HL-60/S4 (cell line): Measurements from ENCODE around the gene RNF2.
"Not testable (repeated sequence)": the region's sequence is repeated elsewhere in the genome, so short reads cannot be mapped to it uniquely, and the experiment has no call there.

ENCODE experiments used
- in situ Hi-C: fragments of 300-500 bp; cut with MboI; formaldehyde crosslinking; loops from 2 replicates; pipeline ENCODE4 v1.14.3; 2022; ENCODE audit warnings: low sequenced_read_pairs

Gene RNF2

DNA sequence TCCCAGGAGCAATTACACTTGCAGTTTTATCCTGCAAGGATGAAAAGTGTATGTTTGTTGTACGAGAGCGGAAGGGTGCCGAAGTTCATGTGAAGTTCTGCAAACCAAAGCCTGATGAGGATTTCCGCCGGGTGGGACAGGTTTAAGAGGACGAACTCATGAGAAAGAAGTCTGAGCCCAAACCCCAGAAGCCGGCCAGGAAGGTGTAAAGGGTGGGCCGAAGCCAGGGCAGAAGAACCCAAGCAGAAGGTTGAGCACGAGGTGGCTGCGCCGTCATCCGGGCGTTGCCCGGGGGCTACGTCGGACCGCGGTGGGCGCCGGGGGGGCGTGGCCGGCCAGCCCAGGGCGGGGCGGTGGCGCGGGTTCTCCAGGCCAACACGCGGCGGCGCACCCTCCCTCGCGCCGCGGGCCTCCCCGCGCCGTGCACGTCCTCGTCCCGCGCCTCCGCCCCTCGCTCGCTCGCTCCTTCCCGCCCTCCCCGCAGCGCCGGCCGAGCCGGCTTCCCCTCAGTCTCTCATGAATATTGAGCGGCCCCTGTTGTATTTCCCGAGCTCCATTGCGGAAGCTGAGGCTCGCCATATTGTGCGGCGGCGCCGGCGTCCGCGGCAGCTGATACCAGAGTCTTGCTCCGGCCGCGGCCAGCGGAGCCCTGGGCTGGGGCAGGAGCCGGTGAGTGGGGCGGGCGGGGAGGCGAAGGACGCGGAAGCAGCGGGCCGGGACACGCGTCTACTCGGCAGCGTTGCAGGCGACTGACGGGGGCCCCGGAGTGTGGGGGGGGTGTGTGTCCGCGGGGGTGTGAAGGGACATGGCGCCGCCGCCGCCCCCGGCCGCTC lies at the start of gene RNF2:
Gene RNF2, plus strand, starts transcription at position 578 of the 833 bp plus-strand sequence. CDS start 41,996 bp downstream, outside the sequence.
- in situ Hi-C loops: loop anchor here (10.0 kb wide), 1 partner anchor 120 kb away; no protein-coding TSS in a partner anchor

DNA sequence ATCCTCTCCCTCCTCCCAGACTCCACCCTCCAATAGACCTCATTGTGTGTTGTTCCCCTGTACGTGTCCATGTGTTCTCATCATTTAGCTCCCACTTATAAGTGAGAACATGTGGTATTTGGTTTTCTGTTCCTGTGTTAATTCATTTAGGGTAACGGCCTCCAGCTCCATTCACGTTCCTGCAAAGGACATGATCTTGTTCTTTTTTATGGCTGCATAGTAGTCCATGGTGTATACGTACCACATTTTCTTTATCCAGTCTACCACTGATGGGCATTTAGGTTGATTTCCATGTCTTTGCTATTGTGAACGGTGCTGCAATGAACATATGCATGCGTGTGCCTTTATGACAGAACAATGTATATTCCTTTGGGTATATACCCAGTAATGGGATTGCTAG lies 45.4 kb upstream of the RNF2 start:
- in situ Hi-C loops: loop anchor here (25.0 kb wide), 1 partner anchor 687 kb away; no protein-coding TSS in a partner anchor

DNA sequence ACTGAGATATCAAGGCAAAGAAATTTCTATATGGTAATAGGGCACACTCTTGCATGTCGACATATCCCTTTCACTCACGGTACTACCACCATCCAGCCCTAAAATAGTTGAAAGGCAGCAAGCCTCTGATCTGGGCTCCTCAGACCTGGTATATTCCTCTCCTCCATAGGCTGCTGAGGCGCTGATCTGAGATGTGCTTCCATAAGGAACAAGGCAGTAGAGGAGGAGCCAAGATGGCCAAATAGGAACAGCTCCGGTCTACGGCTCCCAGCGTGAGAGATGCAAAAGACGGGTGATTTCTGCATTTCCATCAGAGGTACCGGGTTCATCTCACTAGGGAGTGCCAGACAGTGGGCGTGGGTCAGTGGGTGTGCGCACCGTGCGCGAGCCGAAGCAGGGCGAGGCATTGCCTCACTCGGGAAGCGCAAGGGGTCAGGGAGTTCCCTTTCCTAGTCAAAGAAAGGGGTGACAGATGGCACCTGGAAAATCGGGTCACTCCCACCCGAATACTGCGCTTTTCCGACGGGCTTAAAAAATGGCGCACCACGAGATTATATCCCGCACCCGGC lies 44.0 kb upstream of the RNF2 start:
- in situ Hi-C loops: not testable (repeated sequence)

- in situ Hi-C loops: no loop called here
These were observed 36.5 kb upstream of the RNF2 start for GRCh38 chr1:185008838-185009237.

- in situ Hi-C loops: no loop called here
These were observed 35.0 kb upstream of the RNF2 start for GRCh38 chr1:185010361-185010760.

GRCh38 chr1:185014941-185015340 lies 30.4 kb upstream of the RNF2 start:
- in situ Hi-C loops: no loop called here

DNA sequence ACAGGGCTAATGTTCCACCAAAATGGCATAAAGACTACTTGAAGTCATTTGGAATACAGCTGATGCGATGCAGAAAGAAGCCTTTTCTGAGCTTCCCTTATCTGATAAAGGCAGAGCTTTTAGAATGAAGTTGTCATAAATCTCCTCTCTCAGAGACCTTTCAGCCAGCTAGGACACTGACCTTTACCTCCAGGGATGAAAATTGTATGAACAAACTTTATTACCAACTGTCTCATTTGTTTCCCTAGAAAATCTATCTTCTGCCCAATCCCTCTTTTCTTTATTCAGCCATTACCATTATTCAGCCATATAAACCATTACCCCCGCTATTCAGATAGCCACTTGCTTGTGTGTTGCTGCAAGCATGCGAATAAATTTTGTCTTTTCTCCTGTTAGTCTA lies 29.7 kb upstream of the RNF2 start:
- in situ Hi-C loops: no loop called here

- in situ Hi-C loops: no loop called here
These were observed 28.5 kb upstream of the RNF2 start for GRCh38 chr1:185016880-185017279.

- in situ Hi-C loops: no loop called here
These were observed 28.0 kb upstream of the RNF2 start for GRCh38 chr1:185017338-185017737.

DNA sequence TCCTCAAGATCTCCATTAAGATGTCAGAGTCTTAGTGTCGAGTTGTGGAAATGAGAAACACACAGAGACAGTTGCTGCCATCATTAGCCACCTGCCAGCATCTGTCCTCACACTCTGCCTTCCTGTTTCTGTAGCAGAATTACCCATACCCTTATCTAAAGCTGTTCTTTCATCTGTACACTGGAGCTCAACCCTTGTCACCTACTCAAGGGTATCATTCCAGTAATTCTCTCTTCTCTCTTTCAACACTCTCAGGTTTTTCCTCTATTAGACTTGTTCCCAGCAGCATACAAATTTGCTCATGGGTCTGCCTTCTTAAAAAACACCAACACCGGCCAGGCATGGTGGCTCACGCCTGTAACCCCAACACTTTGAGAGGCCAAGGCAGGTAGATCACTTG lies 27.4 kb upstream of the RNF2 start:
- in situ Hi-C loops: no loop called here

GRCh38 chr1:185027252-185027882 lies 18.0 kb upstream of the RNF2 start:
- in situ Hi-C loops: no loop called here

- in situ Hi-C loops: no loop called here
These were observed 11.7 kb upstream of the RNF2 start for GRCh38 chr1:185033686-185034085.

GRCh38 chr1:185035258-185035657 lies 10.1 kb upstream of the RNF2 start:
- in situ Hi-C loops: no loop called here

GRCh38 chr1:185038813-185039376 lies 6.5 kb upstream of the RNF2 start:
- in situ Hi-C loops: no loop called here

GRCh38 chr1:185039726-185040407 lies 5.5 kb upstream of the RNF2 start:
- in situ Hi-C loops: loop anchor here (10.0 kb wide), 1 partner anchor 125 kb away; no protein-coding TSS in a partner anchor

DNA sequence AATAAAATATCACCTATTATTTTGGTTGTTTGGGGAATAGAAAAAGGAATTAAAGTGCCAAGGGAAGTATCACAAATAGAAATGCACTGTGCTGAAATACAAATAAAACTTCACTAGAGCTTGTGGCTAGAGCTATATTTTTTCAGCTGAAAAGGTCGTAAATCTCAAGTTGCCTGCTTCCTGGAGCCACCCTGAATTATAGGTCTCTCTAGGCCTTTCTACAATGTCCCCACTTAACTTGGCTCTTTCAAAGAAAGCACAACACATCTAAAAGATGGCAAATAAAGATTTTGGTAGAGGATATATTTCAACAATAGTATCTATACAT lies 5.0 kb upstream of the RNF2 start:
- in situ Hi-C loops: loop anchor here (10.0 kb wide), 1 partner anchor 124 kb away; no protein-coding TSS in a partner anchor

DNA sequence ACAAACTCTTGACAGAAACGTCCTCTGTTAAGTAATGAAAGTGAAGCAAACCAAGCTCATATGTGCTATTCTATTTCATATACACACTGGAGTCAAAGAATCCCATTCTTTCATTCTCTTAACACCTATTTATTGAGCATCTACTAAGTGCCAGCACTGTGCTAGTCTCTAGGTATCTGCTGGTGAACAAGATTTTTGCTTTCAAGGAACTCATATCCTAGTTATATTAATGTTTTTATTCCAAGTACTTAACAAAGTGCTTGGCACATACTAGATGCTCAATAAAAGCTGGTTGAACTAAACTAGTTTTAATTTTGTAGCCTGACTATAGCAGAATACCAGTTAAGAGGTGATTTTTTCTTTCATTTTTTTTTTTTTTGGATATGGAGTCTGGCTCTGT lies 3.6 kb upstream of the RNF2 start:
- in situ Hi-C loops: loop anchor here (10.0 kb wide), 1 partner anchor 123 kb away; no protein-coding TSS in a partner anchor

GRCh38 chr1:185042737-185043136 lies 2.6 kb upstream of the RNF2 start:
- in situ Hi-C loops: loop anchor here (10.0 kb wide), 1 partner anchor 122 kb away; no protein-coding TSS in a partner anchor

DNA sequence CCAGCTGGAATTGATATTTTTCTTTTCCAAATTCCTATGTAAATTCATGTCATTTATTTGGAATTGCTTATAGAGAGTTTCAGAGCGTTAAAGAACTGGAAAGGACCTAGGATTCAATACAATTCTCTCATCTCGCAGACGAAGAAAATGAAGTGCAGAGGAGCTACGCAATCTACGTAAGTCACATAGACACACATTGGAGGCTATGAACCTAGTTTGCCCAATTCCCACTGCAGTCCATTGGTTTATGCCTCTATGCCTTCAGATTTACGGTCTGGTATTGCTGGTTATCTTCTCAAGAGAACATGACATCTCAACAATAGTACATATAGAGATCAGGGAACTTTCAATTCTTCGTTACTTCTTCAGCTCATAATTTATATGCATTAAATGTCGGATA lies 971 bp upstream of the RNF2 start:
- in situ Hi-C loops: loop anchor here (10.0 kb wide), 1 partner anchor 120 kb away; no protein-coding TSS in a partner anchor

GRCh38 chr1:185045814-185046492 lies 595 bp downstream of the RNF2 start:
- in situ Hi-C loops: loop anchor here (10.0 kb wide), 1 partner anchor 119 kb away; no protein-coding TSS in a partner anchor
